HG03066 (cell line): ENCODE data around the gene DNAJC11.
"Not testable (repeated sequence)": the region's sequence is repeated elsewhere in the genome, so short reads cannot be mapped to it uniquely, and the experiment has no call there.

Experiments used
- ATAC-seq: cut with Tn5 transposase; IDR thresholded peaks from one replicate; pipeline ENCODE4 v1.9.1; 2021; ENCODE audit warnings: low read depth; ENCODE audit not compliant: unreplicated experiment

DNAJC11 gene

DNA sequence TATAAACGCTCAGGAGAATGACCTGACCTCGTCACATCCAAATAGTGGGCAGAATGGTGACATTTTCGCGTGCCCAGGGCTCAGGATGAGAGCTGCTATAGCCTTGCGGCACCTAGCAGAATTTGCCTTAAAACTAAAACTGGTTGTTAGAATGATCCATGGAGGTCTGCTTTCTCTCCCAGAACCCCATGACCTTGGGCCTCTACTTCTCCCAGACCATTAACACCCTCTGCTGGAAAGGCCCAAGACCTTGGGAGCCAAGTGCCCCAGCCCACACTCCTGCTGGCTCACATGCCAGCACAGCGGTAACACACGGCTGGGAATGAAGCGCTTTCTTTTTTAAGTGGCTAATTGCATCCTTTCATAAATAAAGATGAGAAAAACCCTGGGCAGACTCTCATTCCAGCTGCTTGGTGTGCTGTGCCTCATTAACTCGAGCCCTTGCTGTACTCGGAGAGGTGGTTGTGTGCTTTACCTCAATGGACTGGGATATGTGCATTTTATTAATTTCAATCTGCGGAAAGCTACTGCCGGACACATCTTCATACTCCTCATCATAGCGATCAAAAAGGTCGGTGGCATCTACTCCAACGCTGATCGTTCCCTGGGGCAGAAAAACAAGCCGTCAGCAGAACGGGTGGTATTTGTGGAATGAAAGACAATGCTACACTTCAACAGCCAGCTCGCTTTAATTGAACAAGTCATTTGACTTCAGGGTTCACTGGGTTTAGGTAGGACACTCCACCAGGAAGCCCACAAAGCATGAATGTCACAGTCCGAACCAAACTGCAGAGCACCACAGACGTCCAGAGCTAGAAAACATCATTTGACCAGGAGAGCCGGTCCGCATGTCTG is 48.0 kb downstream of the DNAJC11 start:
- ATAC-seq, result no peak

- ATAC-seq, result no peak
These were observed 48.6 kb downstream of the DNAJC11 start for GRCh38 chr1:6652986-6653385.

DNA sequence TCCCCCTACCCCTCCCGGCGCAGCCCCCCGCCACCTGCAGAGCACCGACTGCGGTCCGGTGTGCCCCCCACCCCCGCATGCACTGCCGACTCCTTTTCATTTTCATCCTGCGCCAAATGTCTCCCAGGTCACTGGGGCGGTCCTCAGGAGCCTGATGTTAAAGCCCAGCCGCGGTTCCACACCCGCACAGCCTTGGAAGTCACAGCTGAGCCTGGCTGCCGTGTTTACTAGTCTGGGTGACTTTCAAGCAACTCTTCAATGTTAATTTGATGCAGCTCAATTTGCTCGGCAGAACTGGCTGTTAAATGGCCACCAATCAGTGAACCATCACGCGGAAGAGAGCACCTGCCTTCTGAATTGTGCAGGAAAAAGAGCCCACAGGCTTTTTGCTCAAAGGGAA is 49.7 kb downstream of the DNAJC11 start:
- no peak for ATAC-seq

GRCh38 chr1:6648556-6648955 is 53.1 kb downstream of the DNAJC11 start:
- no peak for ATAC-seq

DNA sequence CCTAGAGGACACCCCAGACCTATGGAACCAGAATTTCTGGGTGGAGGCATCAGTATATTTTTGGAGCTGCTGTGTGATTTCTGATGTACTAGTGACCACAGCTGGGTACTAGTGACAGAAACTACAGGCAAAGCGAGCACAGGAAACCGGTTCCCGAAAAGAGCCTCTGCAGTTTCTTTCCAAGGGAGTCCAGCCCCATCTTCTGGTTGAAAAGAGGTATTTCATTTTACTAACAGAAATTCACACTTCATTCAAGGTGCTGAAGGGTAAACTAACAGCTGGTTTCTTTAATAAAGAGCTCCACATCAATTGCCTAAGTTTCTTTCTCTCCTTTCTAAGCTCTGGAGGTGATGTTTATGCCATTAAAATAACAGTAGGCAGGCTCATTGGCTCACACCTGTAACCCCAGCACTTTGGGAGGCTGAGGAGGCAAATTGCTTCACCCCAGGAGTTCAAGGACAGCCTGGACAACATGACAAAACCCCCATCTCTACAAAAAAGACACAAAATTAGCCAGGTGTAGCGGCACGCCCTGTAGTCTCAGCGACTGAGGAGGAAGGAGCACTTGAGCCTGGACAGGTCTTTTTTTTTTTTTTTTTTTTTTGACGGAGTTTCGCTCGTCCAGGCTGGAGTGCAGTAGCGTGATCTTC is 55.0 kb downstream of the DNAJC11 start:
- no peak for ATAC-seq

GRCh38 chr1:6645018-6645417 is 56.6 kb downstream of the DNAJC11 start:
- ATAC-seq, result no peak

GRCh38 chr1:6640867-6641266 is 60.7 kb downstream of the DNAJC11 start:
- ATAC-seq, result not testable (repeated sequence)

GRCh38 chr1:6638226-6638625 is 63.4 kb downstream of the DNAJC11 start:
- no peak for ATAC-seq

GRCh38 chr1:6637770-6638169 is 63.8 kb downstream of the DNAJC11 start:
- ATAC-seq, result no peak

DNA sequence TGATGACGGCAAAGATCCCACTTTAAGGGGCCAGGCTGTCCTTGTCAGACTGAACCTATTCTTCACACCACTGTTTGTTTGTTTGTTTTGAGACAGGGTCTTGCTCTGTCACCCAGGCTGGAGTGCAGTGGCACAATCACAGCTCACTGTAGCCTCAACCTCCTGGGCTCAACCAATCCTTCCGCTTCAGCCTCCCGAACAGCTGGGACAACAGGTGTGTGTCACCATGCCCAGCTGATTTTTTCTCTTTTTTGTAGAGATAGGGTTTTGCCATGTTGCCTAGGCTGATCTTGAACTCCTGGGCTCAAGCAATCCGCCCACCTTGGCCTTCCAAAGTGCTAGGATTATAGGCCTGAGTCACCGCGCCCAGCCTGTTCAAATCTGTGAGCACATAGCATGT is 64.8 kb downstream of the DNAJC11 start:
- not testable (repeated sequence) for ATAC-seq

- ATAC-seq, result no peak
These were observed 65.5 kb downstream of the DNAJC11 start for GRCh38 chr1:6635910-6636760.

DNA sequence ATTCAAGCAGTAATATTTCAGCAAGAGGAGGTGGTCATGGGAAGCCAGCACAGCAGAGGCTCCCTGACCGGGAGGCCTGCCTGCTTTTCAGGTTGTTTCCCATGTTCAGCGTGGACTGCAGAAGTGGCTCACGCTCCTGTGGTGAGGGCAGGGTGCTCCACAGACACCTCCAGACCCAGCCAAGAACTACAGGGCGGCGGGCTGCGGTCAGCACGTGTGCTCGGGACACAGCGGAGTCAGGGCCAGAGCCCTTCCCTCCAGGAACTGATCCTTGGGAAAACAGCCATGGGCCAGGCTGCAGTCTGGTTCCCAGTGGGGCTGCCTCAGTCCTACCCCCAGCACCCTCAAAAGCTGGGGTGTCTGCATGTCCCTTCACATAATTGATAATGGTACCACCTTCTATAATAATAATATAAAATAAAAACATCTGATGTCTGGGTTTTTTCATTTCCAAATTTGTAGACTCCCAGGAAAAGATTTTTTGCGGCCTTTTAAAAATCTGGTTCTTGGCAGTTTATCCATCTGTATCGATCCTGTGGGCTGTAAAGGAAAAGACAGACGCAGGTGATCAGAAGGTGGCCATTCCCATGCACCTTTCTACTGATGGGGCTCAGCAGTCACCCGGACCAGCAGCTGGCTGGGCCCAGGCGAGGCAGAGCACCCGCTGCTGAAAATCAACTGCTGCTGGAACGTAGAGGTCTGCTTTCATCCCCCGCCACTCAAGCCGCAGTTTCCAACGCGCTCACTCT is 66.3 kb downstream of the DNAJC11 start:
- ATAC-seq, result no peak

- no peak for ATAC-seq
These were observed 67.1 kb downstream of the DNAJC11 start for GRCh38 chr1:6634371-6635052.

DNA sequence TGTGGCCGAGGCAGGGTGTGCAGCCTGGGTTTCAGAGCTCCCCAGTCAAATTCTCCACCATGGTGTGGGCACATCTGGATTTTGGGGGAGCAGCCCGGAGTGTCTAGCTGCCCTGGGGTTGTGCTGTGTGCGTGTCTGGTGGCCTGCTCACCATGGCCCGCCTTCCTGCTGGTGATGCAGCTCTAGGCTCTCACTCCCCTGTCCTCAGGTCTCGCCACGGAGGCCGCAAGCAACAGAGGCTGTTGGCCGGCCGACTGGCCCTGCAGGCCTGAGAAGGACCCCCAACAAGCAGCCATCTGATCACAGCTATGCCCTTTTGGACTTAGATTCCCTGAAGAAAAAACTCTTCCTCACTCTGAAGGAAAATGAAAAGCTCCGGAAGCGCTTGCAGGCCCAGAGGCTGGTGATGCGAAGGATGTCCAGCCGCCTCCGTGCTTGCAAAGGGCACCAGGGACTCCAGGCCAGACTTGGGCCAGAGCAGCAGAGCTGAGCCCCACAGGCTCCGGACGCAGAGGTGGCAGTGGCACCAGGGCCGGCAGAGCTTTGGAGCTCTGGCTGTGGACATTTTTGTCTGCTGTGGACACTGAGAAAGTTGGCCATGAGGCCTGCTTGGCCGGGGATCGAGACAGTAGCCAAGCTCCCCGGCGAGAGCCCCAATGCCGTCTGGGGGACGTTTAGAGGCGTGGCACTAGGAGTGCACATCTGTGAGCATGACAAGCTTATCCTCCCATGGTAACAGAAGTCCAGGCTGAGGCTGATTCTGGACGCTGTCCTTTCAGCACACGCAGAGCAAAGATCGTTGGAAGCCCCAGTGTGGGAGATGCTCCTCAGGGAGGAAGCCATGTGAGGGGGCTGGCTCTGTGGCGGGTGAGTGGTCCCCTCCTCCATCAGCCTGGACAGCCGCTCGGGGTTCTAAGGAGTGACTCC is 68.8 kb downstream of the DNAJC11 start:
- ATAC-seq, result no peak

DNA sequence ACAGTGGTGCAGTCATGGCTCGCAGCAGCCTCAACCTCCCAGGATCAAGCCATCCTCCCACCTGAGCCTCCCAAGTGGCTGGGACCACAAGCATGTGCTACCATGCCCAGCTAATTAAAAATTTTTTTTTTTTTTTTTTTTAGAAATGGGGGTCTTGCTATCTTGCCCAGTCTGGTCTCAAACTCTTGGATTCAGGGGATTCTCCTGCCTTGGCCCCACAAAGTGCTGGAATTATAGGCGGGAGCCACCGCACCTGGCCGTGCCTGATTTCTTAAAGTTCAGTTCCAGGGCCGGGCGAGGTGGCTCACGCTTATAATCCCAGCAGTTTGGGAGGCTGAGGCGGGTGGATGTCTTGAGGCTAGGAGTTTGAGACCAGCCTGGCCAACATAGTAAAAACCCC is 70.6 kb downstream of the DNAJC11 start:
- no peak for ATAC-seq

GRCh38 chr1:6630027-6630426 is 71.6 kb downstream of the DNAJC11 start:
- no peak for ATAC-seq

DNA sequence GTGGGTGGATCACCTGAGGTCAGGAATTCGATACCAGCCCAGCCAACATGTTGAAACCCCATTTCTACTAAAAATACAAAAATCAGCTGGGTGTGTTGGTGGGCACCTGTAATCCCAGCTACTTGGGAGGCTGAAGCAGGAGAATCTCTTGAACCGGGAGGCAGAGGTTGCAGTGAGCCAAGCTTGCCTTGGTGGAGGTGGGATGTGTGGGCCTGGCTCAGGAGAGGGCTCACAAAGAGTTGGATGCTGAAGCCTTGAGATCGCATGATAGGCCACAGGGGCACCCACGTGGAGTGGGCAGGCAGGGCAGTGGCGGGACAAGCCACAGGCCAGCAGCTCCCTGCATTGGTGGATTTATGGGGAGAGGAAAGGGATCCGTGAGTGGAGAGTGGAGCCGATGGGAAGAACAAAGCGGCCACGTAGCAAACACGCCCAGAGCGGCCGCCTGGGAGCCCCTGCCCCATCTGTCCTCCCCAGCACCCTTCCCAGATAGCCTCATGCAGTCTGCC is 72.6 kb downstream of the DNAJC11 start:
- ATAC-seq, result no peak

- no peak for ATAC-seq
These were observed 73.6 kb downstream of the DNAJC11 start for GRCh38 chr1:6627841-6628545.
